Measurements from ENCODE around the gene PGM1. TPM values are rescaled to one million over a fixed set of nuclear protein-coding genes. Genes with fewer than 3 reads are reported as not detected.

The PGM1 gene
- total and polyA plus RNA-seq, 2 of the 13 experiments (the other 11 are each of a cell fraction or from before 2014, with no cell fraction given) = 51.6 to 105 TPM

DNA sequence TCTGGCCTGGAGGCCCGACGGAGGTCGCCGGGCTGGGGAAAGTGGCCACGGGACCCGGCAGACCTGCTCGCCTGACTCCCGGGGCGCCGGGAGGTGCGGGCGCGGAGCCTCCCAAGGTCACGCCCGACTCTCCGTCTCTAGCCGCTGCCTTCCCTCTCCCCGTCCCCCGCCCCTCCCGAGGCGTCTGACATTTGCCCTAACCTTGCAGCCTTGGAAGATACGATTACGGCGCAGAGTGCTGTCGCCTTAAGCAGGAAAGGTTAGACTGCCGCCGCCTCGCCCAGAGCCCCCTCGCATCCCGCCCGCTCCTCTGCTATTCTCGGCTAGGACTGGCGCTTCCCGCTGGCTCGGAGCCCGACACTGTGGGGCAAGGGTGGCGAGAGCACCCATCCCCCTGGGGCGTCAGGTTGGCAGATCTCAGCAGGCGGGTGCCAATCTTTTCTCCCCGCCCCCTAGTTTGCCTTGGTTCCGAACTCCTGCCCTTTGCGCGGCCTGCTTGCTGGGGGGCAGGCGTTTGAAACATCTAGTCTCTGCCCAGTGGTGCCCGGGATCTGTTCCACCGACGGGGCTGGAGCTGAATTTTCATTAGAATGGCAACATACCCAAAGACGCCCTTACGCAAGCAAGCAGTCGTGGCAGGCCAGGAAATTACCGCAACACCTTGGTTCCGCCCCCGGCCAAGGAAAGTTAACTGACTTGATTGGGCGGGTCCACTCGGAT is 835 bp downstream of the PGM1 start (continued):
- TF ChIP-seq GATAD1 (CRISPR knock-in tag; IDR thresholded peaks at IDR 0.05) (no peak), NR2F1 (CRISPR knock-in tag; IDR thresholded peaks at IDR 0.05) (0 out of 4 replicates have a peak, but pooled peaks have one; percentile 13 to 33), RCOR2 (CRISPR knock-in tag; IDR thresholded peaks at IDR 0.05) (no peak), KLF13 (CRISPR knock-in tag; IDR thresholded peaks at IDR 0.05) (no peak), TSC22D2 (CRISPR knock-in tag; IDR thresholded peaks at IDR 0.05; ENCODE audit: borderline replicate concordance) (no peak), ATAD3A (CRISPR knock-in tag; IDR thresholded peaks at IDR 0.05) (no peak), SRSF1 (optimal IDR thresholded peaks at IDR 0.05; ENCODE audit: low read depth, low read length) (no peak), NFE2L1 (CRISPR knock-in tag; IDR thresholded peaks at IDR 0.05; ENCODE audit: borderline replicate concordance) (no peak), JUND (CRISPR knock-in tag; IDR thresholded peaks at IDR 0.05) (no peak), SRY (CRISPR knock-in tag; IDR thresholded peaks at IDR 0.05) (no peak; the same call in 1 of the 2 replicates)
- TF ChIP-seq, protein P1, sequence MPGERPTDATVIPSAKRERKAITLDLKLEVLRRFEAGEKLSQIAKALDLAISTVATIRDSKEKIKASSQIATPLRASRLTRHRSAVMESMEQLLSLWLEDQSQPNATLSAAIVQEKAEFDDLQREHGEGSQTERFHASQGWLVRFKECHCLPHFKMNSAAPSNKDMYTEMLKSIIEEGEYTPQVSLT (CRISPR knock-in tag; IDR thresholded peaks at IDR 0.05; ENCODE audit: borderline replicate concordance, low read depth) = no peak
- TF ChIP-seq, protein P2, sequence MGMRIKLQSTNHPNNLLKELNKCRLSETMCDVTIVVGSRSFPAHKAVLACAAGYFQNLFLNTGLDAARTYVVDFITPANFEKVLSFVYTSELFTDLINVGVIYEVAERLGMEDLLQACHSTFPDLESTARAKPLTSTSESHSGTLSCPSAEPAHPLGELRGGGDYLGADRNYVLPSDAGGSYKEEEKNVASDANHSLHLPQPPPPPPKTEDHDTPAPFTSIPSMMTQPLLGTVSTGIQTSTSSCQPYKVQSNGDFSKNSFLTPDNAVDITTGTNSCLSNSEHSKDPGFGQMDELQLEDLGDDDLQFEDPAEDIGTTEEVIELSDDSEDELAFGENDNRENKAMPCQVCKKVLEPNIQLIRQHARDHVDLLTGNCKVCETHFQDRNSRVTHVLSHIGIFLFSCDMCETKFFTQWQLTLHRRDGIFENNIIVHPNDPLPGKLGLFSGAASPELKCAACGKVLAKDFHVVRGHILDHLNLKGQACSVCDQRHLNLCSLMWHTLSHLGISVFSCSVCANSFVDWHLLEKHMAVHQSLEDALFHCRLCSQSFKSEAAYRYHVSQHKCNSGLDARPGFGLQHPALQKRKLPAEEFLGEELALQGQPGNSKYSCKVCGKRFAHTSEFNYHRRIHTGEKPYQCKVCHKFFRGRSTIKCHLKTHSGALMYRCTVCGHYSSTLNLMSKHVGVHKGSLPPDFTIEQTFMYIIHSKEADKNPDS (CRISPR knock-in tag; IDR thresholded peaks at IDR 0.05) = no peak
- TF ChIP-seq, protein P3, sequence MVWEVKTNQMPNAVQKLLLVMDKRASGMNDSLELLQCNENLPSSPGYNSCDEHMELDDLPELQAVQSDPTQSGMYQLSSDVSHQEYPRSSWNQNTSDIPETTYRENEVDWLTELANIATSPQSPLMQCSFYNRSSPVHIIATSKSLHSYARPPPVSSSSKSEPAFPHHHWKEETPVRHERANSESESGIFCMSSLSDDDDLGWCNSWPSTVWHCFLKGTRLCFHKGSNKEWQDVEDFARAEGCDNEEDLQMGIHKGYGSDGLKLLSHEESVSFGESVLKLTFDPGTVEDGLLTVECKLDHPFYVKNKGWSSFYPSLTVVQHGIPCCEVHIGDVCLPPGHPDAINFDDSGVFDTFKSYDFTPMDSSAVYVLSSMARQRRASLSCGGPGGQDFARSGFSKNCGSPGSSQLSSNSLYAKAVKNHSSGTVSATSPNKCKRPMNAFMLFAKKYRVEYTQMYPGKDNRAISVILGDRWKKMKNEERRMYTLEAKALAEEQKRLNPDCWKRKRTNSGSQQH (CRISPR knock-in tag; IDR thresholded peaks at IDR 0.05; ENCODE audit: low read depth) = 0 out of 2 replicates have a peak, but pooled peaks have one; percentile 42
- TF ChIP-seq, protein P4, sequence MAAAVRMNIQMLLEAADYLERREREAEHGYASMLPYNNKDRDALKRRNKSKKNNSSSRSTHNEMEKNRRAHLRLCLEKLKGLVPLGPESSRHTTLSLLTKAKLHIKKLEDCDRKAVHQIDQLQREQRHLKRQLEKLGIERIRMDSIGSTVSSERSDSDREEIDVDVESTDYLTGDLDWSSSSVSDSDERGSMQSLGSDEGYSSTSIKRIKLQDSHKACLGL (CRISPR knock-in tag; IDR thresholded peaks at IDR 0.05) = no peak
- TF ChIP-seq, protein P5, sequence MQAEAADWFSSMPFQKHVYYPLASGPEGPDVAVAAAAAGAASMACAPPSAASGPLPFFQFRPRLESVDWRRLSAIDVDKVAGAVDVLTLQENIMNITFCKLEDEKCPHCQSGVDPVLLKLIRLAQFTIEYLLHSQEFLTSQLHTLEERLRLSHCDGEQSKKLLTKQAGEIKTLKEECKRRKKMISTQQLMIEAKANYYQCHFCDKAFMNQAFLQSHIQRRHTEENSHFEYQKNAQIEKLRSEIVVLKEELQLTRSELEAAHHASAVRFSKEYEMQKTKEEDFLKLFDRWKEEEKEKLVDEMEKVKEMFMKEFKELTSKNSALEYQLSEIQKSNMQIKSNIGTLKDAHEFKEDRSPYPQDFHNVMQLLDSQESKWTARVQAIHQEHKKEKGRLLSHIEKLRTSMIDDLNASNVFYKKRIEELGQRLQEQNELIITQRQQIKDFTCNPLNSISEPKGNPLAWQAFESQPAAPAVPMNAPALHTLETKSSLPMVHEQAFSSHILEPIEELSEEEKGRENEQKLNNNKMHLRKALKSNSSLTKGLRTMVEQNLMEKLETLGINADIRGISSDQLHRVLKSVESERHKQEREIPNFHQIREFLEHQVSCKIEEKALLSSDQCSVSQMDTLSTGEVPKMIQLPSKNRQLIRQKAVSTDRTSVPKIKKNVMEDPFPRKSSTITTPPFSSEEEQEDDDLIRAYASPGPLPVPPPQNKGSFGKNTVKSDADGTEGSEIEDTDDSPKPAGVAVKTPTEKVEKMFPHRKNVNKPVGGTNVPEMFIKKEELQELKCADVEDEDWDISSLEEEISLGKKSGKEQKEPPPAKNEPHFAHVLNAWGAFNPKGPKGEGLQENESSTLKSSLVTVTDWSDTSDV (CRISPR knock-in tag; IDR thresholded peaks at IDR 0.05) = no peak
- TF ChIP-seq, protein P6, sequence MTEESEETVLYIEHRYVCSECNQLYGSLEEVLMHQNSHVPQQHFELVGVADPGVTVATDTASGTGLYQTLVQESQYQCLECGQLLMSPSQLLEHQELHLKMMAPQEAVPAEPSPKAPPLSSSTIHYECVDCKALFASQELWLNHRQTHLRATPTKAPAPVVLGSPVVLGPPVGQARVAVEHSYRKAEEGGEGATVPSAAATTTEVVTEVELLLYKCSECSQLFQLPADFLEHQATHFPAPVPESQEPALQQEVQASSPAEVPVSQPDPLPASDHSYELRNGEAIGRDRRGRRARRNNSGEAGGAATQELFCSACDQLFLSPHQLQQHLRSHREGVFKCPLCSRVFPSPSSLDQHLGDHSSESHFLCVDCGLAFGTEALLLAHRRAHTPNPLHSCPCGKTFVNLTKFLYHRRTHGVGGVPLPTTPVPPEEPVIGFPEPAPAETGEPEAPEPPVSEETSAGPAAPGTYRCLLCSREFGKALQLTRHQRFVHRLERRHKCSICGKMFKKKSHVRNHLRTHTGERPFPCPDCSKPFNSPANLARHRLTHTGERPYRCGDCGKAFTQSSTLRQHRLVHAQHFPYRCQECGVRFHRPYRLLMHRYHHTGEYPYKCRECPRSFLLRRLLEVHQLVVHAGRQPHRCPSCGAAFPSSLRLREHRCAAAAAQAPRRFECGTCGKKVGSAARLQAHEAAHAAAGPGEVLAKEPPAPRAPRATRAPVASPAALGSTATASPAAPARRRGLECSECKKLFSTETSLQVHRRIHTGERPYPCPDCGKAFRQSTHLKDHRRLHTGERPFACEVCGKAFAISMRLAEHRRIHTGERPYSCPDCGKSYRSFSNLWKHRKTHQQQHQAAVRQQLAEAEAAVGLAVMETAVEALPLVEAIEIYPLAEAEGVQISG (CRISPR knock-in tag; IDR thresholded peaks at IDR 0.05) = no peak; the same call in none of the 2 replicates
- TF ChIP-seq, protein P7, sequence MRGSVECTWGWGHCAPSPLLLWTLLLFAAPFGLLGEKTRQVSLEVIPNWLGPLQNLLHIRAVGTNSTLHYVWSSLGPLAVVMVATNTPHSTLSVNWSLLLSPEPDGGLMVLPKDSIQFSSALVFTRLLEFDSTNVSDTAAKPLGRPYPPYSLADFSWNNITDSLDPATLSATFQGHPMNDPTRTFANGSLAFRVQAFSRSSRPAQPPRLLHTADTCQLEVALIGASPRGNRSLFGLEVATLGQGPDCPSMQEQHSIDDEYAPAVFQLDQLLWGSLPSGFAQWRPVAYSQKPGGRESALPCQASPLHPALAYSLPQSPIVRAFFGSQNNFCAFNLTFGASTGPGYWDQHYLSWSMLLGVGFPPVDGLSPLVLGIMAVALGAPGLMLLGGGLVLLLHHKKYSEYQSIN (CRISPR knock-in tag; IDR thresholded peaks at IDR 0.05; ENCODE audit: borderline replicate concordance) = no peak

All from HepG2 (cell line).